Measurements from ENCODE around the gene TDG.

DNA sequence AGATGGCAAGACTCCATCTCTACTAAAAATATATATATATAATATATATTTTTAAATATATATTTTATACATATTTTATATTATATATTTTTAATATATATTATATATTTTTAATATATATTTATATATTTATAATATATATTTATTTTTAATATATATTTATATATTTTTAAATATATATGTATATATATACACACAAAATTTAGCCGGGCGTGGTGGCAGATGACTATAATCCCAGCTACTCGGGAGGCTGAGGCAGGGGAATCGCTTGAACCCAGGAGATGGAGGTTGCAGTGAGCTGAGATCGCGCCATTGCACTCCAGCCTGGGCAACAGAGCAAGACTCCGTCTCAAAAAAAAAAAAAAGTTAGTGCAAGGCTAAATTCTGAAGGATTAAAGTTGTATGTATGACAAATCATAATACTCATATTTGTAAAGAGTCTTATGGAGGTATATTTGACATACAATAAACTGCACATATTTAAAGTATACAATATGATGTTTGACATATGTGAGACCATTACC is 7.7 kb upstream of the TDG start:
- TF ChIP-seq, protein P1, sequence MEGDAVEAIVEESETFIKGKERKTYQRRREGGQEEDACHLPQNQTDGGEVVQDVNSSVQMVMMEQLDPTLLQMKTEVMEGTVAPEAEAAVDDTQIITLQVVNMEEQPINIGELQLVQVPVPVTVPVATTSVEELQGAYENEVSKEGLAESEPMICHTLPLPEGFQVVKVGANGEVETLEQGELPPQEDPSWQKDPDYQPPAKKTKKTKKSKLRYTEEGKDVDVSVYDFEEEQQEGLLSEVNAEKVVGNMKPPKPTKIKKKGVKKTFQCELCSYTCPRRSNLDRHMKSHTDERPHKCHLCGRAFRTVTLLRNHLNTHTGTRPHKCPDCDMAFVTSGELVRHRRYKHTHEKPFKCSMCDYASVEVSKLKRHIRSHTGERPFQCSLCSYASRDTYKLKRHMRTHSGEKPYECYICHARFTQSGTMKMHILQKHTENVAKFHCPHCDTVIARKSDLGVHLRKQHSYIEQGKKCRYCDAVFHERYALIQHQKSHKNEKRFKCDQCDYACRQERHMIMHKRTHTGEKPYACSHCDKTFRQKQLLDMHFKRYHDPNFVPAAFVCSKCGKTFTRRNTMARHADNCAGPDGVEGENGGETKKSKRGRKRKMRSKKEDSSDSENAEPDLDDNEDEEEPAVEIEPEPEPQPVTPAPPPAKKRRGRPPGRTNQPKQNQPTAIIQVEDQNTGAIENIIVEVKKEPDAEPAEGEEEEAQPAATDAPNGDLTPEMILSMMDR (IDR thresholded peaks at IDR 0.05), result no peak
- no peak for TF ChIP-seq POLR2A (IDR thresholded peaks at IDR 0.05)

All from esophagus squamous epithelium (tissue), 4 donors.